ENCODE measurements around the gene UBC. TPM values are rescaled to one million over a fixed set of nuclear protein-coding genes. Genes with fewer than 3 reads are reported as not detected.

The UBC gene
- total RNA-seq, 1 experiment from 2014 or later = 1,051 TPM

DNA sequence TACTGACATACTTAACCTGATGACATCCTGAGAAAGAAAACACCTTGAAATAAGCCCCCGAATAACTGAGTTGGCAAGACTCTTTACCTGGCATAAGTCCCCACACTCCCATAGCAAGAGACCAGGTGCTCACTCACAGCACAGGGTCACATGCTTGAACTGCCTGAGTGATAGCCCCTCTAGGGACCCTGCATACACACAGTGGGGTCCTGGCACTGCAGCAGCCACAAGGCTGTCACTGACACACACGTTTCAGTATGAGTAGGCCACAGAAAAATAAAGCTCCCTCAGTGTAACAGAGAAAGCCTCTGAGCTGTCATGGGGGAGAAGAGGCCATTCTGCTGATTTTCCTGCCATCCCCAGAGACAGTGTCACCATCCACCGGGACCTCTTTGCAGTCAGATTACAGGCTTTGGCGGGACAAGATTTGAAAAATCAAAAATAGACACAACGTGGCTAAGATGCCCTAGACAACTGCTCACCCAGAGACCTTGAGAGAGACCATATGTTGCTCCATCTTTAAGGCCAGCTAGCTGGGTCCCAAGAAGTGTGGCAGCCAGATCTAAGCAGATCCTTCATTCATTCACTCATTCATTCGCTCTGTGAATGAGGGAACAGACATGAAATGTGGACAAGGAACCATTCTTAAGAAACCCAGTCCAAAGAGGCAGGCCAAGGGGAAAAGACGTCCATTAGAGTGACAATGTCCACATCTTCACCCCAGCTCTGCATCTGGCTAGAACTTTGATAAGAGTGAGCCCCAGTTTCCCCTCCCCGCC lies 52.4 kb downstream of the UBC start:
- Histone ChIP-seq H3K27me3 (ENCODE audit: control insufficient read depth, insufficient read depth, low read length) (peaks cover 2% of the 10 kb centered on the region; the same call in 1 of the 2 replicates), H3K36me3 (replicated peaks; ENCODE audit: control insufficient read depth, insufficient read depth, low read length) (peaks cover 2% of the 10 kb centered on the region), H3K4me3 (ENCODE audit: insufficient read depth, low read depth, low read length) (no peak overlapping the region)
- DNase-seq = no peak

Other genes with a start within 250 kb of the UBC start
- 44.9 and 45.1 TPM in 2 replicates for gene SCARB1, start 50.8 kb downstream of the UBC start, total RNA-seq (2014; rRNA removed; shearing (Covaris generic))
- 40.7 and 43.1 TPM in 2 replicates for gene DHX37, start 74.5 kb upstream of the UBC start, total RNA-seq (2014; rRNA removed; shearing (Covaris generic))
- 5.0 and 6.7 TPM in 2 replicates for gene BRI3BP, start 79.0 kb upstream of the UBC start, total RNA-seq (2014; rRNA removed; shearing (Covaris generic))
- 34.0 and 37.4 TPM in 2 replicates for gene AACS, start 150.8 kb upstream of the UBC start, total RNA-seq (2014; rRNA removed; shearing (Covaris generic))